ENCODE data around the gene PMAIP1. TPM values are rescaled to one million over a fixed set of nuclear protein-coding genes. Genes with fewer than 3 reads are reported as not detected.
"Not testable (repeated sequence)": the region's sequence is repeated elsewhere in the genome, so short reads cannot be mapped to it uniquely, and the experiment has no call there.

PMAIP1 gene
- total RNA-seq (27.4 TPM), polyA plus RNA-seq (ENCODE audit: insufficient read depth in 1 of 8, insufficient read length in 8 of 8, low replicate concordance in 1 of 8) (10 to 100 TPM; 19.5 to 48.6 (median 31.4) TPM)
- long read RNA-seq, donor 1, transcript PMAIP1-202 (2 exons, 1,948 nt) = major isoform, 16 of 16 reads
- long read RNA-seq, donor 1, partial matches to known transcripts = 0 of 16 reads
- long read RNA-seq, donor 1, other reads (novel, unspliced or antisense) = 0 of 16 reads
- long read RNA-seq, donor 2, partial matches to known transcripts = 0 of 2 reads
- long read RNA-seq, donor 2, other reads (novel, unspliced or antisense) = 0 of 2 reads
- long read RNA-seq, donor 3, transcript PMAIP1-202 (2 exons, 1,948 nt) = major isoform, 47 of 47 reads
- long read RNA-seq, donor 3, partial matches to known transcripts = 0 of 47 reads
- long read RNA-seq, donor 3, other reads (novel, unspliced or antisense) = 0 of 47 reads
- long read RNA-seq, donor 4, transcript PMAIP1-202 (2 exons, 1,948 nt) = major isoform, 14 of 14 reads
- long read RNA-seq, donor 4, partial matches to known transcripts = 0 of 14 reads
- long read RNA-seq, donor 4, other reads (novel, unspliced or antisense) = 0 of 14 reads
- long read RNA-seq, donor 5, transcript PMAIP1-202 (2 exons, 1,948 nt) = major isoform, 29 of 29 reads
- long read RNA-seq, donor 5, partial matches to known transcripts = 0 of 29 reads
- long read RNA-seq, donor 5, other reads (novel, unspliced or antisense) = 0 of 29 reads
- long read RNA-seq, donor 6, transcript PMAIP1-202 (2 exons, 1,948 nt) = major isoform, 48 of 48 reads
- long read RNA-seq, donor 6, partial matches to known transcripts = 0 of 48 reads
- long read RNA-seq, donor 6, other reads (novel, unspliced or antisense) = 0 of 48 reads
- long read RNA-seq, donor 7, transcript PMAIP1-202 (2 exons, 1,948 nt) = major isoform, 19 of 19 reads
- long read RNA-seq, donor 7, partial matches to known transcripts = 0 of 19 reads
- long read RNA-seq, donor 7, other reads (novel, unspliced or antisense) = 0 of 19 reads
- long read RNA-seq, donor 8, transcript PMAIP1-202 (2 exons, 1,948 nt) = major isoform, 18 of 18 reads
- long read RNA-seq, donor 8, partial matches to known transcripts = 0 of 18 reads
- long read RNA-seq, donor 8, other reads (novel, unspliced or antisense) = 0 of 18 reads
- long read RNA-seq, donor 9, transcript PMAIP1-202 (2 exons, 1,948 nt) = major isoform, 25 of 25 reads
- long read RNA-seq, donor 9, partial matches to known transcripts = 0 of 25 reads
- long read RNA-seq, donor 9, other reads (novel, unspliced or antisense) = 0 of 25 reads
- long read RNA-seq, donor 10, transcript PMAIP1-202 (2 exons, 1,948 nt) = major isoform, 22 of 22 reads
- long read RNA-seq, donor 10, partial matches to known transcripts = 0 of 22 reads
- long read RNA-seq, donor 10, other reads (novel, unspliced or antisense) = 0 of 22 reads
- long read RNA-seq, donor 11, transcript PMAIP1-202 (2 exons, 1,948 nt) = major isoform, 34 of 34 reads
- long read RNA-seq, donor 11, partial matches to known transcripts = 0 of 34 reads
- long read RNA-seq, donor 11, other reads (novel, unspliced or antisense) = 0 of 34 reads

GRCh38 chr18:59899298-59900221 lies at the start of gene PMAIP1:
PMAIP1 (plus strand) TSS chr18:59899996; CDS start chr18:59900178, 182 bp downstream.
- 1% methylated on average over 70 of the region's 73 CpGs for WGBS (ENCODE audit: insufficient coverage)
- H3K36me3 ChIP-seq (ENCODE audit: control insufficient read depth, insufficient read depth, low read length) = no peaks in the 10 kb centered on the region
- H3K27me3 ChIP-seq (ENCODE audit: control insufficient read depth, insufficient read depth, low read length) = peaks cover 38% of the 10 kb centered on the region
- no peaks in the 10 kb centered on the region for H3K9me3 ChIP-seq (replicated peaks; ENCODE audit: control insufficient read depth, low read depth, low read length)
- H3K4me3 ChIP-seq (ENCODE audit: low read length) = peak within 1 kb of the TSS; percentile 66
- peak; percentile 94 for DNase-seq
- peaks cover 11% of the 10 kb centered on the region for H3K4me1 ChIP-seq (ENCODE audit: control insufficient read depth, insufficient read depth, low read length)
- peak within 1 kb of the TSS; percentile 85 for H3K27ac ChIP-seq (ENCODE audit: low read length)

- H3K36me3 ChIP-seq (ENCODE audit: control insufficient read depth, insufficient read depth, low read length) = no peaks in the 10 kb centered on the region
- H3K27ac ChIP-seq (ENCODE audit: low read length) = no peak overlapping the region
- 48% methylated on average over 5 of the region's 8 CpGs for WGBS (ENCODE audit: insufficient coverage)
Observed at GRCh38 chr18:59851784-59852399, 47.9 kb upstream of the PMAIP1 start.

GRCh38 chr18:59852548-59852947 lies 47.2 kb upstream of the PMAIP1 start:
- no peak for DNase-seq
- H3K27ac ChIP-seq (ENCODE audit: low read length) = no peak overlapping the region
- H3K4me3 ChIP-seq (ENCODE audit: low read length) = no peak overlapping the region
- 100% methylated on average over 1 of the region's 2 CpGs for WGBS (ENCODE audit: insufficient coverage)
- H3K9me3 ChIP-seq (replicated peaks; ENCODE audit: control insufficient read depth, low read depth, low read length) = no peaks in the 10 kb centered on the region
- H3K27me3 ChIP-seq (ENCODE audit: control insufficient read depth, insufficient read depth, low read length) = no peaks in the 10 kb centered on the region
- H3K36me3 ChIP-seq (ENCODE audit: control insufficient read depth, insufficient read depth, low read length) = no peaks in the 10 kb centered on the region
- no peaks in the 10 kb centered on the region for H3K4me1 ChIP-seq (ENCODE audit: control insufficient read depth, insufficient read depth, low read length)

More at GRCh38 chr18:59851784-59852399, 47.9 kb upstream of the PMAIP1 start:
- H3K27me3 ChIP-seq (ENCODE audit: control insufficient read depth, insufficient read depth, low read length) = no peaks in the 10 kb centered on the region
- no peak for DNase-seq
- H3K4me3 ChIP-seq (ENCODE audit: low read length) = no peak overlapping the region
- no peaks in the 10 kb centered on the region for H3K9me3 ChIP-seq (replicated peaks; ENCODE audit: control insufficient read depth, low read depth, low read length)
- H3K4me1 ChIP-seq (ENCODE audit: control insufficient read depth, insufficient read depth, low read length) = no peaks in the 10 kb centered on the region

- no peak for DNase-seq
- no peak overlapping the region for H3K27ac ChIP-seq (ENCODE audit: low read length)
- H3K4me1 ChIP-seq (ENCODE audit: control insufficient read depth, insufficient read depth, low read length) = no peaks in the 10 kb centered on the region
- H3K27me3 ChIP-seq (ENCODE audit: control insufficient read depth, insufficient read depth, low read length) = no peaks in the 10 kb centered on the region
- H3K4me3 ChIP-seq (ENCODE audit: low read length) = no peak overlapping the region
- no CpG with 5 or more reads among the region's 3 CpGs for WGBS (ENCODE audit: insufficient coverage)
- no peaks in the 10 kb centered on the region for H3K36me3 ChIP-seq (ENCODE audit: control insufficient read depth, insufficient read depth, low read length)
- no peaks in the 10 kb centered on the region for H3K9me3 ChIP-seq (replicated peaks; ENCODE audit: control insufficient read depth, low read depth, low read length)
Observed at GRCh38 chr18:59853380-59853779, 46.4 kb upstream of the PMAIP1 start.

GRCh38 chr18:59853988-59854387 lies 45.8 kb upstream of the PMAIP1 start:
- H3K4me1 ChIP-seq (ENCODE audit: control insufficient read depth, insufficient read depth, low read length); H3K9me3 ChIP-seq (replicated peaks; ENCODE audit: control insufficient read depth, low read depth, low read length); H3K27ac ChIP-seq (ENCODE audit: low read length); H3K36me3 ChIP-seq (ENCODE audit: control insufficient read depth, insufficient read depth, low read length); H3K4me3 ChIP-seq (ENCODE audit: low read length); H3K27me3 ChIP-seq (ENCODE audit: control insufficient read depth, insufficient read depth, low read length); DNase-seq: not testable (repeated sequence)
- 72% methylated on average over 3 of the region's 4 CpGs for WGBS (ENCODE audit: insufficient coverage)

- H3K4me1 ChIP-seq (ENCODE audit: control insufficient read depth, insufficient read depth, low read length) = no peaks in the 10 kb centered on the region
- H3K27me3 ChIP-seq (ENCODE audit: control insufficient read depth, insufficient read depth, low read length) = no peaks in the 10 kb centered on the region
- no peak overlapping the region for H3K27ac ChIP-seq (ENCODE audit: low read length)
- no peaks in the 10 kb centered on the region for H3K9me3 ChIP-seq (replicated peaks; ENCODE audit: control insufficient read depth, low read depth, low read length)
- no peak overlapping the region for H3K4me3 ChIP-seq (ENCODE audit: low read length)
- no peak for DNase-seq
- 67% methylated on average over 3 of the region's 4 CpGs for WGBS (ENCODE audit: insufficient coverage)
- H3K36me3 ChIP-seq (ENCODE audit: control insufficient read depth, insufficient read depth, low read length) = no peaks in the 10 kb centered on the region
Observed at GRCh38 chr18:59861009-59861408, 38.8 kb upstream of the PMAIP1 start.

GRCh38 chr18:59861963-59862819 lies 37.6 kb upstream of the PMAIP1 start:
- H3K9me3 ChIP-seq (replicated peaks; ENCODE audit: control insufficient read depth, low read depth, low read length) = no peaks in the 10 kb centered on the region
- no peaks in the 10 kb centered on the region for H3K27me3 ChIP-seq (ENCODE audit: control insufficient read depth, insufficient read depth, low read length)
- no peak overlapping the region for H3K27ac ChIP-seq (ENCODE audit: low read length)
- 71% methylated on average over 2 of the region's 7 CpGs for WGBS (ENCODE audit: insufficient coverage)
- no peak overlapping the region for H3K4me3 ChIP-seq (ENCODE audit: low read length)
- no peaks in the 10 kb centered on the region for H3K4me1 ChIP-seq (ENCODE audit: control insufficient read depth, insufficient read depth, low read length)
- no peak for DNase-seq
- no peaks in the 10 kb centered on the region for H3K36me3 ChIP-seq (ENCODE audit: control insufficient read depth, insufficient read depth, low read length)

Data from muscle of leg (tissue), 16 donors.